Muscle layer of colon (tissue), 2 donors: Measurements from ENCODE around the gene POLR2M.

Experiments
- H3K27ac ChIP-seq: one replicate; pipeline ENCODE4 v1.7.0; 2013; ENCODE audit warnings: low read depth, mild to moderate bottlenecking, low read length, moderate library complexity
- H3K27me3 ChIP-seq, 2 donors: one replicate each; pipeline ENCODE4 v1.7.0; 2013; ENCODE audit warnings: low read length in 2 of 2, mild to moderate bottlenecking in 2 of 2; ENCODE audit not compliant: insufficient read depth in 2 of 2, control insufficient read depth in 1 of 2
- H3K36me3 ChIP-seq: one replicate; pipeline ENCODE4 v1.7.0; 2013; ENCODE audit warnings: mild to moderate bottlenecking, low read length; ENCODE audit not compliant: insufficient read depth
- H3K4me1 ChIP-seq: one replicate; pipeline ENCODE4 v1.7.0; 2013; ENCODE audit warnings: mild to moderate bottlenecking, low read length; ENCODE audit not compliant: insufficient read depth
- H3K4me3 ChIP-seq, 2 donors: one replicate each; pipeline ENCODE4 v1.7.0; 2013; ENCODE audit warnings: low read length in 2 of 2, low read depth in 1 of 2, mild to moderate bottlenecking in 1 of 2, moderate library complexity in 1 of 2
- H3K9ac ChIP-seq: one replicate; pipeline ENCODE4 v1.7.0; 2013; ENCODE audit warnings: low read length
- H3K9me3 ChIP-seq: one replicate; pipeline ENCODE4 v1.7.0; 2013; ENCODE audit warnings: mild to moderate bottlenecking, low read length
- donor health status: abdominal sarcoma.
- donor health status: Adenocarcinoma of cecum.

The POLR2M gene

DNA sequence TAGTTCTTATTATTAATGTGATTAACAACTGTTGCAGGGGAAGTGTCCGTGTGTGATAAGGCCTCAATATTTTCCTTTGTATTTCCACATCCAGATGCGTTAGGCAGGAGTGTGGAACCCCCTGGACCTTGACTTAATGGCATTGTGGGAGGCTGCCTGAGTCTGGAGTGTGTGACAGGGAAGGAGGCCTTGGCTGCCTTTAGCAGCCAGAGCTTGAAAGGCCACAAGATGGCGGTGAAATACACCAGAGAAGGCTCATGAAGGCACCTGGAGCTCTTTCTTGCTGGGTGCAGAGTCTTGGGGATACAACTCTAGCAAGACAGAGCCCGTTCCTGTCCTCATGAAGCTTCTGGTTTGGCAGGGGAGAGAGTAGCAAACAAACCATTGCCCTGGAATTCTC, 36.9 kb downstream of the POLR2M start:
- no peaks in the 10 kb centered on the region for H3K9me3 ChIP-seq
- H3K27me3 ChIP-seq: no peaks in the 10 kb centered on the region
- H3K9ac ChIP-seq: no peak overlapping the region
- H3K4me3 ChIP-seq: no peak overlapping the region
- H3K27ac ChIP-seq: no peak overlapping the region
- H3K36me3 ChIP-seq: no peaks in the 10 kb centered on the region
- H3K4me1 ChIP-seq: no peaks in the 10 kb centered on the region

DNA sequence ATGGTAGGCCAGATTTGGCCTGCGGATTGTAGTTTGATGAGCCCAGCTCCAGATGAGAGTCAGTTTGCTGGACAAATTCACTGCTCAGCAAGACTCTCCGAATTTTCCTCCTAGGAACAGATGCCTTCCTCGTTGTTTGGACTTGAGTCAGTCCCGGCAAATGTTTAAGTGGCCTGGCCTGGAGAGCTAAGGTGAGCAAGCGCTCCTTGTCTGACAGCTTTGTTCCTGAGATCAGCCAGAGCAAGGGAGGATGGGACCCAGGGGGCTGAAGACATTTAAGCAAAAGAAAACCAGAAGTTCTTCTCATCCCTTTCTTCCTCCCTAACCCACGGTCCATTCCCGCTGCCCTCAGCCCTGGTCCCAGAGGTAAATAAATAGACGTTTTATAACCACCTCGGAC, 40.3 kb downstream of the POLR2M start:
- Histone ChIP-seq H3K9me3 (no peaks in the 10 kb centered on the region), H3K27ac (peak overlapping the region; percentile 26), H3K36me3 (no peaks in the 10 kb centered on the region), H3K9ac (no peak overlapping the region), H3K4me3 (peak overlapping the region; percentile 17 to 20), H3K27me3 (no peaks in the 10 kb centered on the region), H3K4me1 (no peaks in the 10 kb centered on the region)

DNA sequence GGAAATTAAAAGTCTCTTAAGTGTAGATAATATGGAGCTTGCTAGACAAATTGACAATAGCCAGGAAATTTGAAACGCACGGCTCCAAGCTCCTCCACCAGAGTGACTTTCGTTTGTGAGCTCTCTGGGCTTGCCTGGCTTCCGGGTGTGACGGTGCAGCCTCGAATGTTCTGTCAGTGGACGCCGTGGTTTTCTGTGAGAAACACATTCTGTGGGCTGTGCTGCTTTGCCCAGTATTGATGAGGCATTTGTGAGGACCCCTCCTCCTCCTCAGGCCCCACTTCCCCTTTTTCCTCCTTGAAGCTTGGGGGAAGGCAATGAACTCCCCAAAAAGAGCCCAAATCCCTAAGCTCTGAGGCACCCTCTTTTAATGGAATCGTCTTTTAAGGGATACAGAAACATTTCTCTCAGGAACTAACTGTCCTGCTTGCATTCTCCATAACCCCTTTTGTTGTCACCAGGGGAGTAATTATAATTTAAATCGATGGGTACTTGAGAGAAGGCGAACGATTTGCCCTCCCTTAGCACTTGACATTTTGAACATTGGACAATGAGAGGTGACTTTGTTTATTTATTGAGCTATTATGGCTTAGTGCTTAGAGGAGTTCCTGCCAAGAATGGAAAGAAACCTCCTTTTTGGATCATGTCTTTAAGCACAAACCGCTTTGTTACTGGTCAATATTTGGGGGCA, 40.8 kb downstream of the POLR2M start:
- peaks cover 3% of the 10 kb centered on the region for H3K4me1 ChIP-seq
- H3K4me3 ChIP-seq: peak overlapping the region; percentile 17 to 20
- H3K9ac ChIP-seq: no peak overlapping the region
- H3K9me3 ChIP-seq: no peaks in the 10 kb centered on the region
- peak overlapping the region; percentile 26 for H3K27ac ChIP-seq
- H3K27me3 ChIP-seq: no peaks in the 10 kb centered on the region
- no peaks in the 10 kb centered on the region for H3K36me3 ChIP-seq

GRCh38 chr15:57751177-57751800, 44.8 kb downstream of the POLR2M start:
- H3K4me1 ChIP-seq: peaks cover 5% of the 10 kb centered on the region
- no peaks in the 10 kb centered on the region for H3K9me3 ChIP-seq
- no peak overlapping the region for H3K4me3 ChIP-seq
- no peaks in the 10 kb centered on the region for H3K36me3 ChIP-seq
- H3K27me3 ChIP-seq: no peaks in the 10 kb centered on the region
- no peak overlapping the region for H3K27ac ChIP-seq
- H3K9ac ChIP-seq: no peak overlapping the region

GRCh38 chr15:57752436-57752835, 45.9 kb downstream of the POLR2M start:
- peaks cover 5% of the 10 kb centered on the region for H3K4me1 ChIP-seq
- H3K9ac ChIP-seq: no peak overlapping the region
- peak overlapping the region in 1 of 2 donors; percentile 26 for H3K4me3 ChIP-seq
- no peaks in the 10 kb centered on the region for H3K36me3 ChIP-seq
- no peaks in the 10 kb centered on the region for H3K9me3 ChIP-seq
- no peak overlapping the region for H3K27ac ChIP-seq
- H3K27me3 ChIP-seq: no peaks in the 10 kb centered on the region

GRCh38 chr15:57752840-57753239, 46.3 kb downstream of the POLR2M start:
- no peaks in the 10 kb centered on the region for H3K36me3 ChIP-seq
- no peaks in the 10 kb centered on the region for H3K27me3 ChIP-seq
- peaks cover 5% of the 10 kb centered on the region for H3K4me1 ChIP-seq
- no peaks in the 10 kb centered on the region for H3K9me3 ChIP-seq
- no peak overlapping the region for H3K9ac ChIP-seq
- peak overlapping the region in 1 of 2 donors; percentile 23 for H3K4me3 ChIP-seq
- H3K27ac ChIP-seq: no peak overlapping the region

GRCh38 chr15:57756466-57756865, 50.0 kb downstream of the POLR2M start:
- peaks cover 5% of the 10 kb centered on the region for H3K4me1 ChIP-seq
- H3K27me3 ChIP-seq: no peaks in the 10 kb centered on the region
- no peaks in the 10 kb centered on the region for H3K9me3 ChIP-seq
- H3K36me3 ChIP-seq: no peaks in the 10 kb centered on the region
- no peak overlapping the region for H3K4me3 ChIP-seq
- H3K9ac ChIP-seq: no peak overlapping the region
- no peak overlapping the region for H3K27ac ChIP-seq

DNA sequence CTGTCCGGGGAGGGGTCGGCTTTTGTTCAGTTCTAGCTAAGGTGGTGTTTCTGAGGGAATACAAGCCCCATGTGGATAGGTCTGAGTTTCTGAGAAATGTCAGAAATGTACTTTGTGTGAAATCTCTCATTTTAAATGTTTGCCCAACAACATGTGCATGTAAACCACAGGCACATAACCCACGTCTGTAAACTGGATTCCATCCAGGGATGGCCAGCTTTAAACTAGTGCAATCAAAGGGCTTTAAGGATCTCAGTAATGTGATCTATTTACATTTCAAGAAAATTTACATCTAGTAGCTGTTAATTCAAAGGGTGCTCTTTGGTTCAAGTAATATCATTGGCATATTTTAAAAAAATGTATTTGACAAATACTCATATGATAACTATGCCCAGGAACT, 52.0 kb downstream of the POLR2M start:
- no peaks in the 10 kb centered on the region for H3K27me3 ChIP-seq

GRCh38 chr15:57761562-57761961, 55.0 kb downstream of the POLR2M start:
- Histone ChIP-seq H3K27ac (no peak overlapping the region), H3K4me3 (no peak overlapping the region)

More for the DNA sequence above, 52.0 kb downstream of the POLR2M start:
- no peak overlapping the region for H3K9ac ChIP-seq
- no peak overlapping the region for H3K4me3 ChIP-seq
- H3K4me1 ChIP-seq: no peaks in the 10 kb centered on the region
- no peak overlapping the region for H3K27ac ChIP-seq
- no peaks in the 10 kb centered on the region for H3K36me3 ChIP-seq
- H3K9me3 ChIP-seq: no peaks in the 10 kb centered on the region

DNA sequence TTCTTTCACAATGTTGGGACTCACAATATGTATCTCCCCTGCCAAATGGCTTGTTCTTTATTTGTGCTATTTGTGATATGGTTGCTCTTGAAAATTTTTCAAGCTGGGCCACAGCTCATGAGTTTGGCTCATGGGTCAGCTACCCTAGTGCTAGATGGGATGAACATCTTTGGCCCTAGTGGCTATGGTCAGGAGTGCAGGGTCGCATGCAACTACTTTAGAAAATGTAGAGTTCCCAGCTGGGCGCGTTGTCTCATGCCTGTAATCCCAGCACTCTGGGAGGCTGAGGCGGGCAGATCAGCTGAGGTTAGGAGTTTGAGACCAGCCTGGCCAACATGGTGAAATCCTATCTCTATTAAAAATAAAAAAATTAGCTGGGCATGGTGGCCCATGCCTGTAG, 55.8 kb downstream of the POLR2M start:
- Histone ChIP-seq H3K9me3 (no peaks in the 10 kb centered on the region), H3K4me1 (no peaks in the 10 kb centered on the region), H3K9ac (no peak overlapping the region), H3K27ac (no peak overlapping the region), H3K36me3 (no peaks in the 10 kb centered on the region), H3K4me3 (no peak overlapping the region), H3K27me3 (no peaks in the 10 kb centered on the region)

More at GRCh38 chr15:57761562-57761961, 55.0 kb downstream of the POLR2M start:
- Histone ChIP-seq H3K27me3 (no peaks in the 10 kb centered on the region), H3K36me3 (no peaks in the 10 kb centered on the region), H3K4me1 (no peaks in the 10 kb centered on the region), H3K9ac (no peak overlapping the region), H3K9me3 (no peaks in the 10 kb centered on the region)

DNA sequence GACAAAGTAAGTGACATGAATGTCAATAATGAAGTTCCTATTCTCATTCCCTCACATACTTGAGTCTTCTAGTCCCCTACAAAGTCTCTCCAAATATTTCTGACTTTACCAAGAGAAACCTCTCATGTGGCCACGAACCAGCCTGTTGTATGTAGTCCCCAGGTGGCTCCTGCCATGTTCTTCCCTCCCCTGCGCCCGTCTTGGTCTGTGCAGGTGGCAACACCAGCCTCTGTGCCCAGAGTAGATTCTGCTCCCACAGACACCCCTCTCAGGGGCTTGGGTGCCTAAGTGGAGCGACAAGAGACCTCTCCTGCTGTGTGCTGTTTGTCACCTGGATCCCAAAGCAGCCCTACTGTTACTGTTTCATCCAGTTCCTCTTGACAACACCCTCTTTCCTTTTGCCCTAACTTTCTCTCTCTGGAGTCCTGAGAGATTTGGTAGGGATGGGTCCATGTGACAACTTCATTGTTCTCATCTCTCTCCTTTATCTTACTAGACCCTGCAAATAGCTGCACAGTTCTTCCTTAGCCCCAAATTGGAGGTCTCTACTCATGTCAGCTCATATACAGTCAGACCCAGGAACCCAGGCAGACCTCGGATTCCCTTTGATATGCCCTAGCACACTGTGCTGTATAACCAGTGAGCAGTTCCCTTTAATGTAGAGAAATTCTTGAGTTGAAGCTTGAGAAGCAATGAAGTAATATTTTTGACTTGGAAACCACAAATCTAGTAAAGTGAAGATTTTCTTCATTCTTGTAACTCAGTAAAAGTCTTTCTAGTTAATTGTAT, 56.9 kb downstream of the POLR2M start:
- H3K4me3 ChIP-seq: no peak overlapping the region
- H3K9ac ChIP-seq: no peak overlapping the region
- no peaks in the 10 kb centered on the region for H3K27me3 ChIP-seq
- H3K9me3 ChIP-seq: no peaks in the 10 kb centered on the region
- no peaks in the 10 kb centered on the region for H3K4me1 ChIP-seq
- no peaks in the 10 kb centered on the region for H3K36me3 ChIP-seq
- H3K27ac ChIP-seq: no peak overlapping the region
